ENCODE data around the gene KCNG4. TPM values are rescaled to one million over a fixed set of nuclear protein-coding genes. Genes with fewer than 3 reads are reported as not detected.

The KCNG4 gene
- total RNA-seq, 1 experiment from 2014 or later, result not detected

DNA sequence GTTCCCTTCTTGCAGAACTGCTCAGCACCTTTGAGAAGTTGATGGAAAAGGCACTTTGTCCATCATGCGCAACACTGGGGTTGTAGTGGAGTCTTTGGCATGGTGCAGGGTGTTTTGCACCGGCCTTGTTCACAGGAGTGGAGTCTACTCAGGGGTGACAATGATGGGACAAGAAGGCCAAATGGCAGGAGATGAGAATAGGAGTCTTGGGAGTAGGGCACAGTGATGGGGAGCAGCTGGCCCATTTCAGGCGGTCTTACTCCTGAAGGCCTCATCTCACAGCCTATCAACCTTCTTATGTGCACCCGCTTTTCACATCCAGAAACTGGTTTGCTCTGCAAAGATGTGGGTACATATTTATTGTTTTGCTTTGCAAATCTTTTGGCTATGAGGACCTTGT is 13.4 kb upstream of the KCNG4 start:
- TF ChIP-seq, protein P1, sequence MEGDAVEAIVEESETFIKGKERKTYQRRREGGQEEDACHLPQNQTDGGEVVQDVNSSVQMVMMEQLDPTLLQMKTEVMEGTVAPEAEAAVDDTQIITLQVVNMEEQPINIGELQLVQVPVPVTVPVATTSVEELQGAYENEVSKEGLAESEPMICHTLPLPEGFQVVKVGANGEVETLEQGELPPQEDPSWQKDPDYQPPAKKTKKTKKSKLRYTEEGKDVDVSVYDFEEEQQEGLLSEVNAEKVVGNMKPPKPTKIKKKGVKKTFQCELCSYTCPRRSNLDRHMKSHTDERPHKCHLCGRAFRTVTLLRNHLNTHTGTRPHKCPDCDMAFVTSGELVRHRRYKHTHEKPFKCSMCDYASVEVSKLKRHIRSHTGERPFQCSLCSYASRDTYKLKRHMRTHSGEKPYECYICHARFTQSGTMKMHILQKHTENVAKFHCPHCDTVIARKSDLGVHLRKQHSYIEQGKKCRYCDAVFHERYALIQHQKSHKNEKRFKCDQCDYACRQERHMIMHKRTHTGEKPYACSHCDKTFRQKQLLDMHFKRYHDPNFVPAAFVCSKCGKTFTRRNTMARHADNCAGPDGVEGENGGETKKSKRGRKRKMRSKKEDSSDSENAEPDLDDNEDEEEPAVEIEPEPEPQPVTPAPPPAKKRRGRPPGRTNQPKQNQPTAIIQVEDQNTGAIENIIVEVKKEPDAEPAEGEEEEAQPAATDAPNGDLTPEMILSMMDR (conservative IDR thresholded peaks at IDR 0.05; ENCODE audit: low read depth, low read length), result no peak
- no peak for TF ChIP-seq EZH2 (IDR thresholded peaks at IDR 0.05; ENCODE audit: borderline replicate concordance, low read depth, low read length, poor library complexity, severe bottlenecking)
- H3K4me3 ChIP-seq (ENCODE audit: low read depth, low read length, poor library complexity, severe bottlenecking), result no peak overlapping the region
- no peak overlapping the region for H3K27ac ChIP-seq (ENCODE audit: low read depth, low read length, poor library complexity, severe bottlenecking)
- no TSS peak for BruUV-seq (replicated peaks)
- intact Hi-C loops (cut with micrococcal nuclease; ENCODE audit: unreplicated experiment), result no loop called here
- DNase-seq (ENCODE audit: low spot score), result no peak
- peaks cover 28% of the 10 kb centered on the region for H3K27me3 ChIP-seq (replicated peaks; ENCODE audit: insufficient read depth, low read depth, low read length, poor library complexity)
- no peaks in the 10 kb centered on the region for H3K36me3 ChIP-seq (ENCODE audit: insufficient read depth, low read length, poor library complexity, severe bottlenecking)
- ChIA-PET CTCF (no interaction called here), POLR2A (ENCODE audit: low non-redundant PET) (no interaction called here)
- no peaks in the 10 kb centered on the region for H3K9me3 ChIP-seq (ENCODE audit: low read depth, low read length, poor library complexity, severe bottlenecking)
- no peaks in the 10 kb centered on the region for H3K4me1 ChIP-seq (ENCODE audit: insufficient read depth, low read length, poor library complexity, severe bottlenecking)

DNA sequence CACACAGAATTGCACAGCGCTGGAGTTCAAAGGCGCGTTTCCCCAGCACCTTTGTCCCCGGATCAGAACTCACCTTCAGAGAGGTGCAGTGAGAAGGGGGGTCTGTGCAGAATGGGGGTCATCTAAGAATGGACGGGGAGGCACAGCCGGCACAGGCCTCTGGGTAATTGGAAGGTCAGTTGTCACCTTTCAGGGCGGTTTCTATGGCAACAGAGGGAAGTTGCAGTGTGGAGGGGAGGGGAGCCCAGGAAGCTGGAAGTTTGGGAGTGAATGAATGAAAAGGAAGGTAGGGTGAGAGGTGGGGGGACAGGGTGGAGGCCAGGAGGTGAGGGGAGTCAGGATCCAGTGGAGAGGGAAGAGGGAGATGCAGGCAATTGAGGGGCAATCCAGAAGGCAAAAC is 12.4 kb upstream of the KCNG4 start:
- no peak for DNase-seq (ENCODE audit: low spot score)
- ChIA-PET CTCF (no interaction called here), POLR2A (ENCODE audit: low non-redundant PET) (no interaction called here)
- Histone ChIP-seq H3K27ac (ENCODE audit: low read depth, low read length, poor library complexity, severe bottlenecking) (no peak overlapping the region), H3K9me3 (ENCODE audit: low read depth, low read length, poor library complexity, severe bottlenecking) (no peaks in the 10 kb centered on the region), H3K4me1 (ENCODE audit: insufficient read depth, low read length, poor library complexity, severe bottlenecking) (no peaks in the 10 kb centered on the region), H3K36me3 (ENCODE audit: insufficient read depth, low read length, poor library complexity, severe bottlenecking) (no peaks in the 10 kb centered on the region), H3K4me3 (ENCODE audit: low read depth, low read length, poor library complexity, severe bottlenecking) (no peak overlapping the region), H3K27me3 (replicated peaks; ENCODE audit: insufficient read depth, low read depth, low read length, poor library complexity) (peaks cover 28% of the 10 kb centered on the region)
- intact Hi-C loops (cut with micrococcal nuclease; ENCODE audit: unreplicated experiment), result no loop called here
- no TSS peak for BruUV-seq (replicated peaks)
- TF ChIP-seq, protein P1 (conservative IDR thresholded peaks at IDR 0.05; ENCODE audit: low read depth, low read length), result no peak
- TF ChIP-seq EZH2 (IDR thresholded peaks at IDR 0.05; ENCODE audit: borderline replicate concordance, low read depth, low read length, poor library complexity, severe bottlenecking), result no peak

DNA sequence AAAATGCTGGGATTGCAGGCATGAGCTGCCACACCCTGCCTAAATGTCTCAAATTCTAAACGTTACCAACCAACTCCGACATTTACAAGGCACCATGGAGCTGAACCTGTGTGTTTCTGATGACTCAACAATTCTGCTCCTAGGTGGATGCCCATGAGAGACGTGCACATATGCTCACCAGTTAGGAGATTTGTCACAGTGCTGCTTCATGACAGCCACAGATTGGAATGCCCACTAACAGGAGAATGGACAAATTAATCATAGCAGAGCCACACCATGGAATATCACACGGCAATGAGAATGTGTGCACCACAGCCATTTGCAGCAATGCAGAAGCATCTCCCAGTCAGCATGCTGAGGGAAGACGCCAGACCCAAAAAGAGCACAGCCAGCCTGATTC is 8.0 kb upstream of the KCNG4 start:
- BruUV-seq (replicated peaks), result no TSS peak

More for the DNA sequence above, 8.0 kb upstream of the KCNG4 start:
- TF ChIP-seq EZH2 (IDR thresholded peaks at IDR 0.05; ENCODE audit: borderline replicate concordance, low read depth, low read length, poor library complexity, severe bottlenecking), result no peak
- TF ChIP-seq, protein P1 (conservative IDR thresholded peaks at IDR 0.05; ENCODE audit: low read depth, low read length), result no peak
- no peak overlapping the region for H3K27ac ChIP-seq (ENCODE audit: low read depth, low read length, poor library complexity, severe bottlenecking)
- H3K27me3 ChIP-seq (replicated peaks; ENCODE audit: insufficient read depth, low read depth, low read length, poor library complexity), result peaks cover 12% of the 10 kb centered on the region
- H3K36me3 ChIP-seq (ENCODE audit: insufficient read depth, low read length, poor library complexity, severe bottlenecking), result no peaks in the 10 kb centered on the region
- H3K4me1 ChIP-seq (ENCODE audit: insufficient read depth, low read length, poor library complexity, severe bottlenecking), result no peaks in the 10 kb centered on the region
- H3K4me3 ChIP-seq (ENCODE audit: low read depth, low read length, poor library complexity, severe bottlenecking), result no peak overlapping the region
- DNase-seq (ENCODE audit: low spot score), result no peak
- CTCF ChIA-PET, result no interaction called here
- no peaks in the 10 kb centered on the region for H3K9me3 ChIP-seq (ENCODE audit: low read depth, low read length, poor library complexity, severe bottlenecking)
- intact Hi-C loops (cut with micrococcal nuclease; ENCODE audit: unreplicated experiment), result no loop called here
- POLR2A ChIA-PET (ENCODE audit: low non-redundant PET), result no interaction called here
